GM18951 (cell line): ENCODE data around the gene LRTM2.

ENCODE experiments used
- POLR2A ChIP-seq: IDR thresholded peaks from 4 replicates; pipeline ENCODE4 v1.6.1; 2011; ENCODE audit warnings: mild to moderate bottlenecking; ENCODE audit not compliant: insufficient read length, insufficient read depth; ENCODE audit errors: extremely low read depth
- in situ Hi-C: fragments of 300-500 bp; cut with MboI; formaldehyde crosslinking; loops from one replicate; pipeline ENCODE4 v1.12.0; 2022; ENCODE audit warnings: low sequenced_read_pairs, mixed read lengths, inconsistent platforms; ENCODE audit not compliant: unreplicated experiment

LRTM2 gene

DNA sequence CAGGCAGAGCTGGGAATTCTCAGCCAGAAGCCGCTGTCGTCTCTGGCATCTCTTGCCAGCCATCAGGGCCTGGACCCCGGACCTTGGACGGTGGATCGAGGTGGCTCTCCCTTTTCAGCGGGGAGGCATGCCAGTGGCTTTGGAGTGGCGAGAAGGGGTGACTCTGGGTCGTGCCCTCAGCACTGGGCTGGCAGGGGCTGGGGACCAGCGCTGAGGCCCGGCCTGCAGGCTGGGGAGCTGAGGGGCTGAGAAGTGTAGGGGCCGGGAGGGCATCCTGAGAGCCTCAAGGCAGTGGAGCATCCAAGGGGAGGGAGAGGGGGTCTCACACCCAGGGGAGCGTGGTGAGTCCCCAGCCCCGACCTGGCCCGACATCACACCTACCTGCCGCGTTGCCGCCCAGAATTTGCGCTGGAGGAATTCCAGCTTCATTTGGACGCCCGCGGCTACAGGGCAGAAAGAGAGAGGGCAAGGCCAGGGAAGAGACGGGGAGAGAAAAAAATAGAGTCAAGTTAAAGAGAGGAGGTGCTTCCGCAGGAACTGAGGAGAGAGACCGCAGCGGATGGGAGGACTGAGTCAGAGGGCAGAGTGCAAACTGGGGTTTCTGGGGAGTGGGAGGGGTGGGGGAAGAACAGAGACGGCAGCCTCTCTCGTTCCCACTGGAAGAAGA, 9.0 kb upstream of the LRTM2 start:
- in situ Hi-C loops: loop anchor here (25.0 kb wide), 1 partner anchor 501 kb away; no protein-coding TSS in a partner anchor
- TF ChIP-seq POLR2A: no peak

DNA sequence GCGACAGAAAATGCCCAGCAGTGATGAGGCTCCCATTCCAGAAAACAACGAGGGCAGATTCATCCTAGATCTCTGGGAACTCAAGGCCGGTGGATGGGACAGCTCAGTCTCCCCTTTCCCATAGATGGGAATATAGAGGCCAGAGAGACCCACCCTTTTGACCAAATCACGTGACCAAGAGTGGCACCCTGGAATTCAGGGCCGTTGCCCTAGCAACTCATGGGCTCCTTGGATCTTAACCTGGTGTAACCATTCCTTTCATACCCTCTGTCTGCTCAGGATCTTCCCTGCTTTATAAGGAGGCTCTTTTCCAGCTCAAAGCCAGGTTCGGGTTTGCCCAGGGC, 8.4 kb upstream of the LRTM2 start:
- in situ Hi-C loops: loop anchor here (25.0 kb wide), 1 partner anchor 500 kb away; no protein-coding TSS in a partner anchor
- TF ChIP-seq POLR2A: no peak

GRCh38 chr12:1812650-1813302, 7.6 kb upstream of the LRTM2 start:
- no peak for TF ChIP-seq POLR2A
- in situ Hi-C loops: loop anchor here (25.0 kb wide), 1 partner anchor 500 kb away; no protein-coding TSS in a partner anchor

- in situ Hi-C loops: loop anchor here (25.0 kb wide), 1 partner anchor 498 kb away; no protein-coding TSS in a partner anchor
- no peak for TF ChIP-seq POLR2A
These were observed 6.1 kb upstream of the LRTM2 start for GRCh38 chr12:1814266-1814665.

- in situ Hi-C loops: loop anchor here (25.0 kb wide), 1 partner anchor 497 kb away; no protein-coding TSS in a partner anchor
- TF ChIP-seq POLR2A: no peak
These were observed 5.3 kb upstream of the LRTM2 start for GRCh38 chr12:1815108-1815507.

- in situ Hi-C loops: loop anchor here (25.0 kb wide), 1 partner anchor 496 kb away; no protein-coding TSS in a partner anchor
- no peak for TF ChIP-seq POLR2A
These were observed 4.3 kb upstream of the LRTM2 start for GRCh38 chr12:1815814-1816729.

DNA sequence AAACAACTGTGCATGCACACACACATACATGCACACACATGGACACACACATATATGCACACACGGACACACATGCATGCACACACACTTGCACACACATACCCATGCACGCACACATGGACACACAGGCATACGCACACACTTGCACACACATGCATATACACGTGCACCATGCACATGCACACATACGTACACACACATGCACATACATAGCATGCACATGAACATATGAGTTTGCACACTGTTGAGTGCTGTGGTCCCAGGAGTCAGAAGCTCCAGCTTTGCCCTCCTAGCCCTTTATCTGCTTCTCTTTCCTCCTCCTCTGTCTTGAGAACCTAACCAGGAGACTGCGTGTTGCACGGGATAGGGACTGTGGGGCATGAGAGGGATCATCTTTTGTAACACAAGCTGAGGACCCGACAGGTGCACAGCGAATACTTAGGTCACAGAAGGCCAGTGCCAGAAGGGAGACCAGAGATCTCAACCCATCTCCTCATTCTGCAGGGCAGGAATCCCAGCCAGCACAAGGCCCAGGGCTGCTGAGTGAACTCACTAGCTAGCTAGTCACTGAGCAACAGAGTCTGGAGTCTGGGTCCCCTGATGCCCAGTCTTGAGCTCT, 3.5 kb upstream of the LRTM2 start:
- in situ Hi-C loops: loop anchor here (25.0 kb wide), 1 partner anchor 495 kb away; no protein-coding TSS in a partner anchor
- TF ChIP-seq POLR2A: no peak

- in situ Hi-C loops: loop anchor here (25.0 kb wide), 1 partner anchor 494 kb away; no protein-coding TSS in a partner anchor
These were observed 2.4 kb upstream of the LRTM2 start for GRCh38 chr12:1817928-1818327.

DNA sequence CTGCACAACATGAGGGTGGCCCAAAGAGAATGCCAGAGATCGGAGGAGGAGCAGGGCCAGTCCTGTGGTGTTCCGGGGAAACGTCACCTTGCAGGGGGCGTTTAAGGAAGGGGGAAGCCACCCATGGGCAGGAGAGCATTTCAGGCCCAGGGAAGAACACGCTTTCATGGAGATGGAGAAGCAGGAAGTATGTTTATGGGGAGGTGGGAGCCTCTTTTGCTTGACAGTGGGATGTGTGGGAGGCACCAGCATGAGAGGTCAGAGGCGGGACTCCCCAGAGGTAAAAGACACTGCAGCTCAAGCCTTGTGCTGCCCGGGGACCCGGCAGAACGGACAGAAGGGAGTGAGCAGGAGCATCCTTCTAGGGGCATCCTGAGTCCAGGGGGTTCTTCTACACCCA, 1.3 kb upstream of the LRTM2 start:
- in situ Hi-C loops: loop anchor here (25.0 kb wide), 1 partner anchor 493 kb away; no protein-coding TSS in a partner anchor

GRCh38 chr12:1819571-1819970, 794 bp upstream of the LRTM2 start:
- TF ChIP-seq POLR2A: no peak
- in situ Hi-C loops: loop anchor here (25.0 kb wide), 1 partner anchor 493 kb away; no protein-coding TSS in a partner anchor

More for the DNA sequence above, 1.3 kb upstream of the LRTM2 start:
- TF ChIP-seq POLR2A: no peak

DNA sequence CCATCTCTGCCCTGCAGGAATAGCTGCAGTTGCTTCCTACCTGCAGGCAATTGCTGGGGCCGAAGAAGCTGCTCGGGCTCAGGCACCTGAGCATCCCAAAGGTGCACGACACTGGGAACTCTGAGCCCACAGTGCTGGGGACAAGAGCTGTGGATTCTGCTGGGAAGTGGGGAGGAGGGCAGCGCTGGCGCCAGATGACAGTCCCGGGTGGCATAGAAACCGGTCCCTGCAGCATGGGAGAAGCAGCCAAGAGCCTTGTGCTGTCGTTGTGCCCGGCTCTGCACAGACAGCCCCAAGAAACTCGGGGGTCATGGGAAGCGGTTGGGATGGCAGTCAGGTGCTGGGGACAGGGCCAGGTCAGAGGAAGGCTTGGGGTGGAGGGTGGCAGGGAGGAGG, 529 bp downstream of the LRTM2 start:
- in situ Hi-C loops: loop anchor here (25.0 kb wide), 1 partner anchor 491 kb away; no protein-coding TSS in a partner anchor
- TF ChIP-seq POLR2A: no peak

DNA sequence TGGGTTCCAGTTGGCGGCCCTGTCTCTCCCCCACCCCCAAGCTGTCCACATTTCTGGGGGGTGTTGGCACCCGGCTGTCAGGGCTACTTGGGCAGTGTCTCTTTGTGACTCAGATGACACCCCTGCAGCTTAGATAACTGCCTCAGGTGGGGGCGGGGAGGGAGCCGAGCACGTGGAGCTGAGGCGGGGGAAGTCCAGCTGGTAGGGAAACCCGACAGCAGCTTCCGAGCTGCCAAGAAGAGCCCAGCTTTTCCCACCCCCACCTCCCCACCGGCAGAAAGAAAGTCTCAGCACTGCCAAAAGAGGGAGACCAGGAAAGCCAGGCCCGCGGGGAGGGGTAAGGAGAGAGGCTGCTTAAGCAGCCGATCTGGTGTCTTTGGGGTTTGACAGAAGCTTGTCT, 1.4 kb downstream of the LRTM2 start:
- TF ChIP-seq POLR2A: no peak
- in situ Hi-C loops: loop anchor here (25.0 kb wide), 1 partner anchor 490 kb away; no protein-coding TSS in a partner anchor
